CD4-positive, alpha-beta T cell treated with Interleukin-6 at 100 ng/mL for 8 hours (primary cell): Measurements from ENCODE around the gene ACP6.
A peak's percentile ranks its signal among the peaks of the same experiment; 100 is the strongest.

Source experiments
- DNase-seq: peaks from one replicate; pipeline ENCODE4 v3.0.0-alpha.2; 2020; ENCODE audit warnings: mixed read lengths, low spot score

ACP6 gene

DNA sequence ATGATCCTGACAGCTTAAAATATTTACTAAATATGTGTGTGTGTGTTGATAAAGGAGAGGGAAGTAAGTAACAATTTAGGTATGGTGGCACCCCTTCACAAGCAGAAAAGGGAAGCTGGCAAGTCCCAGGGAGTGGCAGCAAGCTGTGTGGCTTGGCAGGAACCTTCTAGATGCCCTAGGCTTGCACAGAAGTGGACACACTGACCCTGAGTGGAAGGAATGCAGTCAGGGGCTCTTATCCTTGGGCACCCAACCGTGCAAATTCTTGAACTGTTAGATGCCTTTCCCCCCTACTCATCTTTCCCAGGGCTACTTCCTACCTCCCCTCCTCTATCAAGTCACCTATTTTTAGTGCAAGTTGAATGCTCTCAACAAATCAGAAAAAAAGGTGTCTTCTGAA lies 18.9 kb downstream of the ACP6 start:
- DNase-seq: no peak

DNA sequence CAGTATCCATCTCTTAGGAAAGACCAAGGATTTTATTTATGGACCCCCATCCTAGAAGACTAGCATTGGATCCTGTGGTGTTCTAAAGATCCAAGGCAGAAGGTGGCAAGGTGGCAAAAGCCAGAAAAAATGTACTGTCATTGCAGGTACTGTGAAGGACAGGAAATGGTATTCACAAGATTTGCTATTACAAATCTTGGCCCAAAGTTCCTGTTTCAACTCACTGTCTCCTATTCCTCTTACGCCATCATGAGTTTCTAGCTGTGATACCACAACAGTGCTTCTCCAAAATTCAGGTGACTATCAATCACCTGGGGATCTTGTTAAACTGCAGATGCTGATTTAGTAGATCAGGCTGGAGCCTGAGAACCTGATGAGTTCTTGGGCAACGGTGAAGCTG lies 21.4 kb downstream of the ACP6 start:
- DNase-seq: peak; percentile 4

DNA sequence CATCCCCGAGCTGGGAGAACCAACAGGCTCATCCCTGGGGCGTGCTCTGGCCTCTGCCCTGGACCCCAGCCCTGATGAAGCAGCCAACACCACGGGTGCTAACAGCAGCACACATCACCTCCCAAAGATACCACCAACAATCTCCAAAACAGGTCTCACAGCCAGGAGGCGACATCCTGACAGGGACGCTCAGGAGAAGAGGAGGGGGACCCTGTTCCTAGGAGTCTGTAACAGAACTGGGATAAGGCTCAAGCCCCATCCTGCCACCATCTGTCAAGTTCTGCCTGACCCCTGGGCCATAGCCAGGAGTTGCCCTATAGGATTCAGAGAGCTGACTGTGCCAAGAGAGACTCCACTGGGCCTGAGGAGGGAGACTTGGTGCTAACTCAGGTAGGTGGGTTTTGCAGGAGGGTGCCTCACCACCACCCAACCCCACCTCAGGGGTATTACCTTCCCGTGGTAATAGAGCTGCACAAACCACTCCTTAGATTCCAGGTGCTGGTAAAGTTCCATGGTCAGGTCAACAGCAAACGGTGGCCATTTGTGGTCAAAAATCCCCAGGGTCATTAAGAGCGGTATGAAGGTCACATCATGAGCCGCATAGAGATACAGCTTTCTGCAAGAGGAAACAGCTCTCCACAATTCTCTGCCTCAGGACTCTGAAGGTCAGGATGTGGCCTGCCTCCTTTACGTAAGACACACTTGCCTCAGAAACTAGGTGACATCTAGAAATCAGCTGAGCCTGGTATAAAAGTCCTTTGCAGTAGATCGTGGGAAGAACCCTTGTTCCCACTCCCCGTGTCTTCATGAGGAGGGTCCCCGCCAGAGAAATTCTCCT lies 22.3 kb downstream of the ACP6 start:
- DNase-seq: peak; percentile 40

DNA sequence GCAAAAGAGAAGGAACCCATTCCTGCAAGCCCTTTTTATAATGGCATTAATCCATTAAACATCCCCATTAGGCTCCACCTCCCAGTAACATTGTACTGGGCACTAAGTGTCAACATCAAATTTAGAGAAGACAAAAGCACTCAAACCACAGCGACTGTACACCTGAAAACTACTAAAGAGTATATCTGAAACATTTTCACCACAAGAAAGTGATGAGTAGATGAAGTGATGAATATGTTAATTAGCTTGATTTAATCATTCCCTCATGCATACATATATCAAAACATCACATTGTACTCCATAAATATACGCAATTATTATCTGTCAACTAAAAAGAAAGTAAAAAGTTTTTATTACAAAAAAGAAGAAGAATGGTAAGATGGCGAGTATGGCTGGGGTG lies 26.4 kb downstream of the ACP6 start:
- DNase-seq: no peak

DNA sequence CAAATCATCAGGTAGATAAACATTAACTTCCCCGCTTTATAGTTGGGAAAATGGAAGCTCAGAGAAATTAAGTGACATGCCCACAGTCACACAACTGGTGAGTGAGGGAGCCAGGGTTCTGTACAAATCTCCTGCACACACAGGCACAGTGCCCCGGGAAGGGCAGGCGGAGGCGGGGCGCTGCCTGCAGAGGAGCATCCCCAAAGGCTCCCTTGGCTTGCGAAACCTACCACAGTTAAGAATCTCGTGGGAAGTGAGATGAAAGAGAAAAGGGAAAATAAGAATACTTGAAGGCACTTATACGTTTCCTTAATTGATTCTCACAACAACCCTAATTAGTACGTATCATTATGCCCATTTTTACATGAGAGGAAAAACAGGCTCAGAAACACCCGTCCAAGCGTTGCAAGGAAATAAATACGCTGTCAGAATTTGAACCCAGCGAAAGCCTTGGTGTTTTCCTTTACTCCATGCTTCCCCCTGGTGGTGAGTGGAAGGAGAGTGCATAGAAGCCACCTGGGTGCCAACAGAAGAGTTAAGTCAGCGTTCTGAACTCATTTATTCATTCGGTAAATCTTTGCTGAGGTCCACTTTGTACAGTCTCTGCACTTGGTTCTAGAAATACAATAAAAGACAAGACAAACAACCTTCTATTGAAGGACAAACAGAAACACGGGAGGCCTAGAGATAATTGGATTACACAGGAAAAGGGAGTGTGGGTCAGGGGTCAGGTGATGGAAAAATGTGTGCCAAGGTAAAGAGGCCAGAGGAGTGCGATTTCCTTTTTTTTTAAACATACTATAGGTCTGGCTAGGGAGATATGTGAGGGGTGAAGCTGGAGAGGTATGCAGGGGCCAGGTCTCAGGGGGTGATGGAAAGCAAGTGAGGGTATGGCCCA lies 28.4 kb downstream of the ACP6 start:
- peak; percentile 62 for DNase-seq

DNA sequence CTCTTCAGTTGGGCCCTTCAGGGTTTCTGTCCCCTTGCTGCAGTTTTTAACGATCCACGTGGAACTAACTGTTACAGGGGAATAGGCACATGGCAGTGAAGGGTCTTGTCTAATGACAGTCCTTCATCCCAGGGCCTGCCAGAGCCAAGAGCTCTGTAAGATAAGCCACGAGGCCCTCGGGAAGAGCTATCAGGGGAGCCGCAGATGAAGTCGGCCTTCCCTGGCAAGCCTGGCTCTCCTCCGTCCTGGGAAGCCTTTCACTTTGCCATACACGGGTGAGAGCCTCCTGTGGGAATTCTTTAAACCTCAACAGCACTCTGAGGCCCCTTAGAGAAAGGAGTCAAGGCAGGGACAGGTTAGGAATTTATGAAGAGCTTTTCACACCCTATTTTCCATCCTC lies 29.0 kb downstream of the ACP6 start:
- DNase-seq: no peak

DNA sequence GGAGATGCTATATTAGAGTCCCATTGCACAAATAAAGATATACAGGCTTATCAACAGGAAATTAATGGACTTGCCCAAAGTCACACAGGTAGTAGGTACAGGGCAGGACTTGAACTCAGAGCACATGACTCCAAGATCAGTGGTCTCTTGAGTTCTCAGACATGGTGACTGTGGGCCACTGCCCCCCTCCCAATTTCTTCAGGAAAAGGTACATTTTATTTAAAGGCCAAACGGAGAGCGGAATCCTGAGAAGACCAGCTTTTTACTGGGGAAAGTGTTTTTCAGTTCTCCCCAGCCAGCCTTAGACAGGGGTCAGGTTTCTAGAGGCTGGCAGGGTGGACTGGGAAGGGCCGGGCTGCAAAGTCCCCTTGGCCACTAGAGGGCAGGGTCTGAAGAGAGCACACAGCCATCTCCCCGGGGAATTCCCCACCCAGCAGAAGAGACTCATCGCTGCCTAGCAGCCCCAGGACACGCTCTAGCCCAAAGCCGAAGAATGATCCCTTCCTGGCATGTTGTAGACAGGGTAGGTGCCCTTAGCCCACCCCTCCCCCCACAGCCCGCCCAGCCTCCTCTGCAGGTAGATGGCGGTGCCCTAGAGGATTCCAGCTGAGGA lies 29.7 kb downstream of the ACP6 start:
- peak; percentile 80 for DNase-seq

DNA sequence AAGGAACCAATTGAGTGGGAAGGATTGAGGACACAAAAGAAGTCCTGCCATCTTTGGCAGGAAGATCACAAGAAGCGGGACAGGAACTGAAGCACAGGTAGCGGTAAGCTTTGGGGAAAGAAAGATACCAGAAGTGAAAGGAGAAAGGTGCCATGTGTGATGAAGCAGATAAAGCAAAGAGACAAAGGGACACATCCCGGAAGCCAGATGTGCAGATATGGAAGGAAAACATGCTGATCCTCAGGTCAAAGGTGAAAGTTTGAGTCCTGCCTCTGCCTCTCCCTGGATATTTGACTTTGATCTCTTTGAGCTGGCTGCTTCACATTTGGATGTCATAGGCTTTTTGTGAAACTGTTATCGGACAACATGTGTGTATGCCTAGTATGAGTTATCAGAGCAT lies 34.0 kb downstream of the ACP6 start:
- DNase-seq: no peak

DNA sequence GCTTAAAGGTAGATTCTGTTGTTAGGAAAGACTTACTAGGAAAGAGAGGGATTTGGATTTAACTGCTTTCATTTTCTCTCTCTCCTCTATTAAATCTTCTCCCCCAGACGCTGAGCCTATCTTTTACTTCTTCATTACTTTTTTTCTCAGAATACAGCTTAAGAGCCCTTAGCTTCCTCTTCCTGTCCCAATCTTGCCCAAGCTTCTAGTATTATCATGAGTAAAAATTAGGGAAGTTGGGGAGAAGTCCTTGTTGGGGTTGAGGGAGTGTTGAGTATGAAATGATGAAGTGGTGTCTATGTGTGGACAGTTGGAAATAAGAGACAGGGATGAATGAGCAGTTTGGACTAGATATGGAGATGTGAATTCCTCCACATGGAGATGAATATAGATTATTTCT lies 35.0 kb downstream of the ACP6 start:
- DNase-seq: no peak

DNA sequence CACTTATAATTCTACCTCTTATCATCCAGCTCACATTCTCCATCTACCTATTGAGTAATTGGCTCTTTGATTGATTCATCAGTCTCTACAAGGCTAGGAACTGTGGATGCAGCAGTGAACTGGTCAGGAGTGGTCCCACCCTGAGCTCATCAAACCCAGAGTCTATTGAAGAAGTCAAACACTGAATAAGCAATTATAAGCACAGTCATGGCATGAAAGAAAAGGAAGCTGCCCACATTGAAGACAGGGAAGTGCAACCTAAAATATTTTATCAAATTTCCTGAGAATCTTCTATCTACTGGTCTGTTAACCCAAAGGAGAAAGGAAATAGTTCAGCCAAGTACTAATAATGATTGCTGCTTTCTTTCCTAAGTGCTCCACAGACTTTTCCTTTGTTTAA lies 35.7 kb downstream of the ACP6 start:
- no peak for DNase-seq

DNA sequence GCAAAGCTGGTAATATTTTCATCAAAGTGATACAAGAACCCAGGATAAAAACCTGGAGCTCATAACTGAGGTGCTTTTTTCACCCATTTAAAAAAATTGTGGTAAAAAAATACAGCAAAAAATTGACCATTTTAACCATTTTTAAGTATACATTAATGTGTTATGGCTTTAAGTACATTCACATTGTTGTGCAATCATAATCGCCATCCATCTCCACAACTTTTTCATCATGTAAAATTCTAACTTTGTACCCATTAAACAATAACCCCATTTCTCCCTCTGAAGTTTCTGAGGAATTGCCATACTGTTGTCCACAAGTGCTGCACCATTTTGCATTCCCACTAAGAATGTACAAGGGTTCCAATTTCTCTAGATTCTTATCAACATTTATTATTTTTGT lies 36.6 kb downstream of the ACP6 start:
- no peak for DNase-seq

DNA sequence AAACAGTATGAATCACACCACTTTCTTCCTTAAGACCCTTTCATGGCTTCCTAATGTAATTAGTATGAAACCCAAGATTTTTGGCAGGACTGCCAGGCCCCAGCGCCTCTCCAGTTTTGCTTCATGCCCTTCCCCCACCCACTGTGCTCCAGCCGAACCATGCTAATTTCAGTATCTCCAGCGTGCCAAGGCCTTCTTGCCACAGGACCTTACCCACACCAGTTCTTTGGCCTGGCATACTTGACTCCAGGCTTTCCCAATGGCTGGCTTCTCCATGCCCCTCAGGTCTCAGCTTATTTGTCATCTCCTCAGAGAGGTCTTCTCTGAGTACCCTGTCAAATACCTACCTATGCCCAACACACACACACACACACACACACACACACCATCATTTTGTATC lies 38.5 kb downstream of the ACP6 start:
- no peak for DNase-seq

DNA sequence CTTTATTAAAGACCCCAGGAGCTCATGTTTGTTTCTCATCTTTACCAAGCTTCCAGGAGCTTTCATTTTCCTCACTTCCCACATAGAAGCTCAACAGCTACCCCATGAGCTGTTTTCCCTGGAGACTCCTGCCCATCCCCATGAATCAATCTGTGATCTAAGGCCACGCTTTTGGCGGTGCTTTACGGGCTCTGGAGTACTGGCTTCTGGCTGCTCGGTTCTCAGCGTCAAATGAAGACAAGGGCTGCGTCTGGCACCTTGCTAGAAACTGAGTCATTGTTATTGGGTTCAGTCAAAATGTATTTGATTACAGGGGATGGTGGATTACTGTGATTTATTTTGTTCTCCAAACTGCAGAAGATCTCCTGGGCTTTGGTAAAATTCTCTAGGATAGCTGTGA lies 39.9 kb downstream of the ACP6 start:
- DNase-seq: no peak

DNA sequence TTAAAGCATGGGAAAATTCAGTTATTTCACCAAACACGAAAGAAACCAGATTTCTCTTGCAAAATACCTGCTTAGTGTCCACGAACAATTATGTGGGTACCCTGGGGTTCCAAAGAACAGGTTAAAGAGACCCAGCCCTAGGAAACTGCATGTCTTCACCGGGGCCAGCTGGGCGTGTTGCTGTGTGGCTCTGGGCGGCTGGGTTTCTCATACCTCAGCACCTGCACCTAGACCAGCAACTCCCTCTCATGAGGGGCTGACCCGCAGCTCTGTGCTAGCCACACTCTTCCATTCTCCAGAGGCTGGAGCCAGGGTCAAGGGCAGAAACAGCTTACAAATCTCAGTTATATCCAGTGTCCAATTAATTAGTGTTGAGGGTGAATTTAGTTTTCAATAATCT lies 40.3 kb downstream of the ACP6 start:
- DNase-seq: no peak

DNA sequence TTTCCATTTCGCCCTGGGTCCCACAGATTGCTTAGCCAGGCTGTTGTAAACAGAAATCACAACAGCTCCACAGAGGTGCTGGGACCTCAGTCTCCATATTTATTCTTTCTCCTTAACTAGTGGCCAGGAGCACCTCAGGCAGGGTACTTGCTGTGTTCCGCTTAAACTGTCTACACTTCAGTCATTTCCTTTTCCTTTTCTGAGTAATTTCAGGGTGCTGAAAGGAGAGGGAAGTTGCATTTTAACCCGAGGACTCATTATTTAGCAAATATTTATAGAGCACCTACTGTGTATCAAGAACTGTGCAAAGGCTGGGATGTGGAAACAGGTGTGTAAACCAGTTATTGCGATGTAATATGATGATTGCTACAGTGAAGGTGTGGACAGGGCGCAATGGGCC lies 41.9 kb downstream of the ACP6 start:
- no peak for DNase-seq

DNA sequence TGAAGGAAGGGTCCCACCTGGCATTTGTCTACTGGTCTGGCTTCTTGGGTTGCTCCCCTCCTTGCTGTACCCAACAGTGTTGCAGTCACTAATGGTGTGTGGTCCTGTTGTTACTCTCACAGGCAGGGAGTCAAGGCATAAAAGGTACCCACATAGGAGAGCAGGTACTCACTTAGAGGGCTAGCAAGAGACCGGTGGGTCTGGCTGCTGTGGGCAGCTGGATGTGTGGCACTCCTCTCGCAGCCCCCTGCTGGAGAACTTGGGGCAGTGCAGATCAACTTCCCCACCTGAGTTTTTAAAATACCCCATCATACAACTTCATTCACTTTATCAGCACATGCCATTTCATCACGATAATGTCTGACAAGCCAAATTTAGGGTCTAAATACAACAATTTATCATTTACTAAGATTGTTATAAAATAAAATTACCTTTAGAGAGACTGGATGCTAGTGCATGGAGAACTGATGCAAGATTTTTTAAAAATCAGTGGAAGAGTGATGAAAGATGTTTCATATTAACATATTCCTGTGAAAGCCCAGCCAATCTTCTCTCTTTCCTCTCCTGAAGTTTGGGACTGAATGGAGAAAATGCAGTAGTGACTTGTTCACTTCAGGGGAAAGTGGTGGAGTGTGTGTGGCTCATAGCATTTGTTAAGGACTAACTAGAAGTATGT lies 42.8 kb downstream of the ACP6 start:
- DNase-seq: peak; percentile 53

DNA sequence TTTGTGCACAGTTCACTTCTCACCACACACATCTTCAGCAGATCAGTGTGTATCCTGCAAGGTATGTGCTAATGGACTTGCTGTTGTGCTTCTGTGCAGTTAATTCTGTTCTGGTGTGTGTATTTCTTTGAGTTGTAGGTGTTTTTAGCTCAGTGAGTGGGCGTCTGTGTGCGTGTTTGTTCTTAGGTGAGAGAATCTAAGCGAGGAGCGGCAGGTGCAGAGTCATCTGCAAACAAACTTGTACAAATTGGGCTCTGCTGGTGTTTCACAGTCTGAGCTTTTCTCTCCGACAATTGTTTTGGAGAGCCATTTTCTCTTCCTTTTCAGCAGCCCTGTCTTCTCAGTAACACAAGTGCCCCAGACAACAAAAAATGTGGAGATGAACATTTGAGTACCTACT lies 43.6 kb downstream of the ACP6 start:
- no peak for DNase-seq

DNA sequence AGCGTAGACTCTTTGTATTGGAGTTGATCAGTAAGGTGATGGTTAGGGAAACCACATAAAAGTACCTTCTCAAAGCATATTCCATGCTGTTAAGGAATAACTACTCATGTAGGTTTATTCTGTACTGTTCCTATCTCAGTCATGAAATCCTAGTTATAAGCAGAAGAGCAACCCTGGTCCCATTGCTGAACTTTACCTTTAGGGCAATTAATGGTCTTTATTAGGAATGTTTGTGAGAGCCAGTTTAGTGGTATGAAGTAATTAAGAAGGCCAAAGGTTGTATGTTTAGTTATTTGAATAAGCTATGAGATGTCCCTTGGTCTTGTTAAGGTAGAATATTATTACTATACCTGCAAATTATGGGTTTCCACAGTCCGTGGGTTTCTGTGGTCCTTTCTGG lies 44.0 kb downstream of the ACP6 start:
- no peak for DNase-seq

DNA sequence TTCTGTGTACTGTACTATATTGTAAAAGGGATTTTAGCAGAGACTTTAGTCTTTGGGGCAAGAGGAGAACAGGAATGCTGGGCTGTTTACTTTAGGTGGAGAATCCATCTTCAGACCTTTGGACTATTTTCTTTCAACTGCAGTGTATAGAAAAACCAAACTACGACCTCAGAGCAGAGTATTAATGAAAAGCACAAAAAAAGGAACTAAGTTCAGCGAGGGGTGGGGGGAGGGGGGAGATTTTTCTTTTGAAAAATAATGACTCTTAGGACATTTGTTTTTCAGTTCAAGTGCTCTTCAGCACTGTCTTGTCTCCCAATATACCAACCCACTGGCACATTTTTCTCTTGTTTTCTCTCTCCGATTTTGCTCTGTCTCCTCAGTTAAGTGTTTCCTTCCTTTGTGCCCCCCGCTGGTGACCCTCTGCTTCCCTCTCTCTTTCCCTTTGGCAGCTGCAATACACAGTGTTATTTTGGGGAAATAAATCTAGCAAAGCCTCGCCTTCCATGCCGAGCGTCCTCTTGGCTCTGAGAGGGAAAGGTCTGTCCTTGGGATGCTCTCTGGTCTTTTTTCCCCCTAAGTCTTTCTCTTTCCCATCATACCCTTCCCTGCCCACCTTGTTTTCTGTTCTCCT lies 44.8 kb downstream of the ACP6 start:
- DNase-seq: no peak

DNA sequence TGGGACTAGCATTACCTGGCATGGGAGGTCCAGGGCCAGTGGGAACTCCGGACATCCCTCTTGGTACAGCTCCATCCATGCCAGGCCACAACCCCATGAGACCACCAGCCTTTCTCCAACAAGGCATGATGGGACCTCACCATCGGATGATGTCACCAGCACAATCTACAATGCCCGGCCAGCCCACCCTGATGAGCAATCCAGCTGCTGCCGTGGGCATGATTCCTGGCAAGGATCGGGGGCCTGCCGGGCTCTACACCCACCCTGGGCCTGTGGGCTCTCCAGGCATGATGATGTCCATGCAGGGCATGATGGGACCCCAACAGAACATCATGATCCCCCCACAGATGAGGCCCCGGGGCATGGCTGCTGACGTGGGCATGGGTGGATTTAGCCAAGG lies 45.8 kb downstream of the ACP6 start:
- no peak for DNase-seq

DNA sequence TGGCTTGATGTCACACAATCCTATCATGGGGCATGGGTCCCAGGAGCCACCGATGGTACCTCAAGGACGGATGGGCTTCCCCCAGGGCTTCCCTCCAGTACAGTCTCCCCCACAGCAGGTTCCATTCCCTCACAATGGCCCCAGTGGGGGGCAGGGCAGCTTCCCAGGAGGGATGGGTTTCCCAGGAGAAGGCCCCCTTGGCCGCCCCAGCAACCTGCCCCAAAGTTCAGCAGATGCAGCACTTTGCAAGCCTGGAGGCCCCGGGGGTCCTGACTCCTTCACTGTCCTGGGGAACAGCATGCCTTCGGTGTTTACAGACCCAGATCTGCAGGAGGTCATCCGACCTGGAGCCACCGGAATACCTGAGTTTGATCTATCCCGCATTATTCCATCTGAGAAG lies 46.3 kb downstream of the ACP6 start:
- no peak for DNase-seq

DNA sequence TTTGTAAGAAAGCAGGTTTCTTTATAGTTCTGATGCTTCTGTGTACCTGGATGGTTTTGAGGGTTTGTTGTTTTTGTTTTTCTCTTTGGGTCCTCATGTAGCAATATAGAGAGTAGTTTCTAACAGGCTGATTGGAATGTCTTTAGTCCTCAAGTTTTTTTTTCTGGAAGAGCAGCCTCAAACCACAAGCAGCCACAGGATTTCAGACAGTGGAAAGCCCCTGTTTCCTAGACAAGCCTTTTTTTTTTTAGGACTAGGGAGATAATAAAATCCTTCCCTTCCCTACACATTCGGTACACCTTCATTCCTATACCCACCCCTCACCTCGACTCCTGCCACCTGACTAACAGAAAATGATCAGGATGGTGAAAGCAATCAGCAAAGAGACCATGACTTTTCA lies 47.6 kb downstream of the ACP6 start:
- DNase-seq: no peak
